HG03139 (cell line): ENCODE results near the gene LTBR.
"Not testable (repeated sequence)": the region's sequence is repeated elsewhere in the genome, so short reads cannot be mapped to it uniquely, and the experiment has no call there.

Experiments used
- ATAC-seq: cut with Tn5 transposase; IDR thresholded peaks from one replicate; pipeline ENCODE4 v1.9.1; 2021; ENCODE audit not compliant: unreplicated experiment

The LTBR gene

GRCh38 chr12:6424008-6424347 lies 40.0 kb downstream of the LTBR start:
- ATAC-seq = no peak

GRCh38 chr12:6424866-6425265 lies 40.9 kb downstream of the LTBR start:
- ATAC-seq = no peak

GRCh38 chr12:6425590-6426531 lies 41.9 kb downstream of the LTBR start:
- no peak for ATAC-seq

- peak; percentile 42 for ATAC-seq
Measured at GRCh38 chr12:6426882-6427671, 43.1 kb downstream of the LTBR start.

- ATAC-seq = not testable (repeated sequence)
Measured at GRCh38 chr12:6427796-6428195, 43.8 kb downstream of the LTBR start.

GRCh38 chr12:6428326-6428725 lies 44.4 kb downstream of the LTBR start:
- ATAC-seq = no peak

- no peak for ATAC-seq
Measured at GRCh38 chr12:6430124-6430989, 46.4 kb downstream of the LTBR start.

- ATAC-seq = no peak
Measured at GRCh38 chr12:6432991-6433390, 49.0 kb downstream of the LTBR start.

GRCh38 chr12:6434205-6435140 lies 50.5 kb downstream of the LTBR start:
- no peak for ATAC-seq

- ATAC-seq = no peak
Measured at GRCh38 chr12:6435961-6436715, 52.2 kb downstream of the LTBR start.

- no peak for ATAC-seq
Measured at GRCh38 chr12:6437586-6437985, 53.6 kb downstream of the LTBR start.

- ATAC-seq = no peak
Measured at GRCh38 chr12:6438345-6438744, 54.4 kb downstream of the LTBR start.

GRCh38 chr12:6440391-6440790 lies 56.4 kb downstream of the LTBR start:
- no peak for ATAC-seq
